BLaER1 (cell line): ENCODE measurements around the gene ATRAID.

Experiments used
- H3K27ac ChIP-seq: shearing (Covaris generic); formaldehyde crosslinking; 2 replicates; pipeline ENCODE4 v1.8.1; 2022
- H3K27me3 ChIP-seq: shearing (Covaris generic); formaldehyde crosslinking; 2 replicates; pipeline ENCODE4 v1.8.1; 2022
- H3K36me3 ChIP-seq: shearing (Covaris generic); formaldehyde crosslinking; 2 replicates; pipeline ENCODE4 v1.8.1; 2022
- H3K4me1 ChIP-seq: shearing (Covaris generic); formaldehyde crosslinking; 2 replicates; pipeline ENCODE4 v1.8.1; 2022
- H3K4me2 ChIP-seq: shearing (Covaris generic); formaldehyde crosslinking; 2 replicates; pipeline ENCODE4 v1.8.1; 2022
- H3K4me3 ChIP-seq: shearing (Covaris generic); formaldehyde crosslinking; 2 replicates; pipeline ENCODE4 v1.8.1; 2022
- H3K9ac ChIP-seq: shearing (Covaris generic); formaldehyde crosslinking; 2 replicates; pipeline ENCODE4 v1.8.1; 2022
- H3K9me3 ChIP-seq: shearing (Covaris generic); formaldehyde crosslinking; 2 replicates; pipeline ENCODE4 v1.8.1; 2022
- H4K20me1 ChIP-seq: shearing (Covaris generic); formaldehyde crosslinking; 2 replicates; pipeline ENCODE4 v1.8.1; 2022
- Cebpa-rat ChIP-seq: shearing (Covaris generic); IDR thresholded peaks from 2 replicates; pipeline ENCODE4 v1.8.1; 2022

Gene ATRAID

GRCh38 chr2:27247893-27248292, 36.1 kb downstream of the ATRAID start:
- Histone ChIP-seq H4K20me1 (no peaks in the 10 kb centered on the region; the same call in 1 of the 2 replicates), H3K27ac (no peak overlapping the region), H3K36me3 (peaks cover 25% of the 10 kb centered on the region), H3K27me3 (no peaks in the 10 kb centered on the region; the same call in 1 of the 2 replicates), H3K4me3 (no peak overlapping the region), H3K9me3 (no peaks in the 10 kb centered on the region), H3K9ac (no peak overlapping the region), H3K4me1 (peaks cover 35% of the 10 kb centered on the region), H3K4me2 (no peak overlapping the region)
- no peak for TF ChIP-seq Cebpa-rat

GRCh38 chr2:27249159-27249890, 37.5 kb downstream of the ATRAID start:
- Histone ChIP-seq H3K9me3 (no peaks in the 10 kb centered on the region), H3K9ac (no peak overlapping the region), H3K27me3 (no peaks in the 10 kb centered on the region; the same call in 1 of the 2 replicates), H3K4me1 (peaks cover 35% of the 10 kb centered on the region), H3K4me3 (no peak overlapping the region), H3K36me3 (peaks cover 11% of the 10 kb centered on the region), H4K20me1 (no peaks in the 10 kb centered on the region), H3K27ac (no peak overlapping the region), H3K4me2 (peak overlapping the region; percentile 74)
- no peak for TF ChIP-seq Cebpa-rat

GRCh38 chr2:27249891-27250651, 38.2 kb downstream of the ATRAID start:
- Histone ChIP-seq H3K4me3 (no peak overlapping the region), H3K9ac (no peak overlapping the region)

GRCh38 chr2:27250652-27251379, 39.0 kb downstream of the ATRAID start:
- Histone ChIP-seq H3K4me2 (peak overlapping the region; percentile 74), H3K4me1 (peaks cover 35% of the 10 kb centered on the region), H3K27ac (no peak overlapping the region), H3K9me3 (no peaks in the 10 kb centered on the region), H4K20me1 (no peaks in the 10 kb centered on the region), H3K36me3 (no peaks in the 10 kb centered on the region), H3K4me3 (no peak overlapping the region), H3K9ac (no peak overlapping the region), H3K27me3 (no peaks in the 10 kb centered on the region; the same call in 1 of the 2 replicates)
- no peak for TF ChIP-seq Cebpa-rat

More at GRCh38 chr2:27249891-27250651, 38.2 kb downstream of the ATRAID start:
- Histone ChIP-seq H3K27ac (no peak overlapping the region), H3K9me3 (no peaks in the 10 kb centered on the region), H3K4me1 (peaks cover 35% of the 10 kb centered on the region), H3K27me3 (no peaks in the 10 kb centered on the region; the same call in 1 of the 2 replicates), H4K20me1 (no peaks in the 10 kb centered on the region), H3K4me2 (peak overlapping the region; percentile 74), H3K36me3 (peaks cover 3% of the 10 kb centered on the region)
- TF ChIP-seq Cebpa-rat, result no peak

GRCh38 chr2:27251766-27252165, 39.9 kb downstream of the ATRAID start:
- TF ChIP-seq Cebpa-rat, result no peak
- H3K27ac ChIP-seq, result no peak overlapping the region
- no peak overlapping the region for H3K4me3 ChIP-seq

GRCh38 chr2:27255187-27255586, 43.3 kb downstream of the ATRAID start:
- Histone ChIP-seq H3K36me3 (no peaks in the 10 kb centered on the region), H3K9me3 (no peaks in the 10 kb centered on the region)
- no peak for TF ChIP-seq Cebpa-rat

More at GRCh38 chr2:27251766-27252165, 39.9 kb downstream of the ATRAID start:
- Histone ChIP-seq H3K4me2 (peak overlapping the region; percentile 74), H3K27me3 (peaks cover 9% of the 10 kb centered on the region; the same call in 1 of the 2 replicates), H3K36me3 (no peaks in the 10 kb centered on the region), H4K20me1 (no peaks in the 10 kb centered on the region), H3K9me3 (no peaks in the 10 kb centered on the region), H3K9ac (no peak overlapping the region), H3K4me1 (peaks cover 35% of the 10 kb centered on the region)

GRCh38 chr2:27255660-27256059, 43.8 kb downstream of the ATRAID start:
- Histone ChIP-seq H3K9me3 (no peaks in the 10 kb centered on the region), H4K20me1 (peaks cover 10% of the 10 kb centered on the region; the same call in 1 of the 2 replicates), H3K27me3 (peaks cover 45% of the 10 kb centered on the region), H3K4me2 (no peak overlapping the region), H3K4me3 (no peak overlapping the region), H3K36me3 (no peaks in the 10 kb centered on the region), H3K9ac (no peak overlapping the region), H3K4me1 (peaks cover 20% of the 10 kb centered on the region), H3K27ac (no peak overlapping the region)
- no peak for TF ChIP-seq Cebpa-rat

More at GRCh38 chr2:27255187-27255586, 43.3 kb downstream of the ATRAID start:
- H3K4me3 ChIP-seq, result no peak overlapping the region
- H3K4me2 ChIP-seq, result no peak overlapping the region
- H3K4me1 ChIP-seq, result peaks cover 24% of the 10 kb centered on the region
- H4K20me1 ChIP-seq, result peaks cover 5% of the 10 kb centered on the region; the same call in 1 of the 2 replicates
- H3K9ac ChIP-seq, result no peak overlapping the region
- peaks cover 41% of the 10 kb centered on the region for H3K27me3 ChIP-seq
- no peak overlapping the region for H3K27ac ChIP-seq

- no peak for TF ChIP-seq Cebpa-rat
- no peaks in the 10 kb centered on the region for H3K9me3 ChIP-seq
- H3K36me3 ChIP-seq, result no peaks in the 10 kb centered on the region
- H3K4me1 ChIP-seq, result peaks cover 9% of the 10 kb centered on the region
- H3K27me3 ChIP-seq, result peaks cover 58% of the 10 kb centered on the region
- no peak overlapping the region for H3K9ac ChIP-seq
- H4K20me1 ChIP-seq, result peaks cover 22% of the 10 kb centered on the region
- no peak overlapping the region for H3K4me3 ChIP-seq
- H3K27ac ChIP-seq, result no peak overlapping the region
- no peak overlapping the region for H3K4me2 ChIP-seq
Measured at GRCh38 chr2:27256855-27257454, 45.1 kb downstream of the ATRAID start.

GRCh38 chr2:27258051-27258450, 46.2 kb downstream of the ATRAID start:
- peaks cover 17% of the 10 kb centered on the region for H3K4me1 ChIP-seq
- H3K27me3 ChIP-seq, result peaks cover 69% of the 10 kb centered on the region
- no peak overlapping the region for H3K4me3 ChIP-seq
- H4K20me1 ChIP-seq, result peaks cover 31% of the 10 kb centered on the region
- no peak overlapping the region for H3K9ac ChIP-seq
- no peaks in the 10 kb centered on the region for H3K36me3 ChIP-seq
- no peak overlapping the region for H3K4me2 ChIP-seq
- no peak for TF ChIP-seq Cebpa-rat
- H3K9me3 ChIP-seq, result no peaks in the 10 kb centered on the region
- no peak overlapping the region for H3K27ac ChIP-seq
